ENCODE results near the gene MAN1B1. TPM values are rescaled to one million over a fixed set of nuclear protein-coding genes. Genes with fewer than 3 reads are reported as not detected.

Gene MAN1B1
- total and polyA plus RNA-seq, 8 donors: 22.0 to 86.0 (median 28.4) TPM

GRCh38 chr9:137158625-137159024 lies 71.8 kb downstream of the MAN1B1 start:
- peaks cover 0 to 10% (median under 1%) of the 10 kb centered on the region in 4 donors for H3K27me3 ChIP-seq
- no peak overlapping the region for H3K4me3 ChIP-seq
- WGBS, 2 donors: 28 to 37% methylated on average over 4 of the region's 4 CpGs
- no peaks in the 10 kb centered on the region for H3K9me3 ChIP-seq
- FAIRE-seq (no peak), ATAC-seq (no peak), DNase-seq (no peak)
- no peak overlapping the region for H3K27ac ChIP-seq
- H3K36me3 ChIP-seq: no peaks in the 10 kb centered on the region
- H3K4me1 ChIP-seq: peaks cover 0 to 6% (median 5%) of the 10 kb centered on the region in 3 donors
- no peak for TF ChIP-seq CTCF (IDR thresholded peaks at IDR 0.05)
- intact Hi-C loops (cut with DNase I): no loop called here

Other genes starting within 250 kb of the MAN1B1 start
Only the 30 nearest of the 36 such genes appear.
- gene FBXW5, start 142.2 kb upstream of the MAN1B1 start, total RNA-seq: 10 to 100 TPM; 56.2 to 80.2 (median 60.4) TPM
- gene FBXW5, start 142.2 kb upstream of the MAN1B1 start, polyA plus RNA-seq: 100 to 1,000 TPM; 112 to 117 TPM
- 1 to 10 TPM in 1 of 6 donors, under 1 TPM in 4, not detected in 1; 0.24 to 1.2 (median 0.43) TPM for gene C8G, start 141.7 kb upstream of the MAN1B1 start, total RNA-seq
- gene C8G, start 141.7 kb upstream of the MAN1B1 start, polyA plus RNA-seq: 1 to 10 TPM in 1 of 2 donors, under 1 TPM in 1; 0.84 to 5.0 TPM
- 1 to 10 TPM in 5 of 6 donors, under 1 TPM in 1; 0.57 to 7.6 (median 3.0) TPM for gene LCN12, start 134.7 kb upstream of the MAN1B1 start, total RNA-seq
- 10 to 100 TPM in 1 of 2 donors, 1 to 10 TPM in 1; 9.0 to 16.5 TPM for gene LCN12, start 134.7 kb upstream of the MAN1B1 start, polyA plus RNA-seq
- 10 to 100 TPM in 4 of 6 donors, 1 to 10 TPM in 2; 5.7 to 42.7 (median 25.8) TPM for gene PTGDS, start 109.5 kb upstream of the MAN1B1 start, total RNA-seq
- gene PTGDS, start 109.5 kb upstream of the MAN1B1 start, polyA plus RNA-seq: 10 to 100 TPM; 35.0 to 49.1 TPM
- under 1 TPM in 3 of 6 donors, not detected in 3; 0.12 to 0.17 (median 0.14) TPM for gene LCNL1, start 104.0 kb upstream of the MAN1B1 start, total RNA-seq
- under 1 TPM; 0.23 to 0.38 TPM for gene LCNL1, start 104.0 kb upstream of the MAN1B1 start, polyA plus RNA-seq
- 10 to 100 TPM; 16.0 to 23.5 (median 20.0) TPM for gene PAXX, start 94.6 kb upstream of the MAN1B1 start, total RNA-seq
- gene PAXX, start 94.6 kb upstream of the MAN1B1 start, polyA plus RNA-seq: 100 to 1,000 TPM; 184 to 222 TPM
- gene CLIC3, start 90.4 kb upstream of the MAN1B1 start, total RNA-seq: under 1 TPM in 5 of 6 donors, not detected in 1; 0.24 to 0.44 (median 0.38) TPM
- gene CLIC3, start 90.4 kb upstream of the MAN1B1 start, polyA plus RNA-seq: 1 to 10 TPM; 1.1 to 1.3 TPM
- 10 to 100 TPM; 16.2 to 32.6 (median 25.4) TPM for gene ABCA2, start 58.7 kb upstream of the MAN1B1 start, total RNA-seq
- gene ABCA2, start 58.7 kb upstream of the MAN1B1 start, polyA plus RNA-seq: 10 to 100 TPM; 70.4 to 80.0 TPM
- under 1 TPM in 2 of 6 donors, not detected in 4; 0.18 to 0.19 TPM for gene FUT7, start 54.9 kb upstream of the MAN1B1 start, total RNA-seq
- gene FUT7, start 54.9 kb upstream of the MAN1B1 start, polyA plus RNA-seq: under 1 TPM in 1 of 2 donors, not detected in 1; 0.12 TPM
- 10 to 100 TPM; 31.5 to 70.9 (median 36.8) TPM for gene NPDC1, start 40.8 kb upstream of the MAN1B1 start, total RNA-seq
- gene NPDC1, start 40.8 kb upstream of the MAN1B1 start, polyA plus RNA-seq: 100 to 1,000 TPM; 183 to 328 TPM
- gene ENTPD2, start 32.9 kb upstream of the MAN1B1 start, total RNA-seq: 1 to 10 TPM in 5 of 6 donors, under 1 TPM in 1; 0.91 to 4.5 (median 2.0) TPM
- gene ENTPD2, start 32.9 kb upstream of the MAN1B1 start, polyA plus RNA-seq: 1 to 10 TPM; 4.5 to 6.5 TPM
- under 1 TPM; 0.04 to 0.97 (median 0.45) TPM for gene SAPCD2, start 16.4 kb upstream of the MAN1B1 start, total RNA-seq
- gene SAPCD2, start 16.4 kb upstream of the MAN1B1 start, polyA plus RNA-seq: under 1 TPM; 0.30 to 0.38 TPM
- gene UAP1L1, start 9.5 kb upstream of the MAN1B1 start, total RNA-seq: 10 to 100 TPM in 1 of 6 donors, 1 to 10 TPM in 5; 5.2 to 13.6 (median 5.9) TPM
- 10 to 100 TPM; 10.5 to 14.4 TPM for gene UAP1L1, start 9.5 kb upstream of the MAN1B1 start, polyA plus RNA-seq
- 100 to 1,000 TPM in 2 of 6 donors, 10 to 100 TPM in 4; 87.3 to 113 (median 98.8) TPM for gene DPP7, start 27.7 kb downstream of the MAN1B1 start, total RNA-seq
- 100 to 1,000 TPM; 497 to 526 TPM for gene DPP7, start 27.7 kb downstream of the MAN1B1 start, polyA plus RNA-seq
- gene GRIN1, start 52.2 kb downstream of the MAN1B1 start, total RNA-seq: under 1 TPM in 4 of 6 donors, not detected in 2; 0.08 to 0.44 (median 0.22) TPM
- gene GRIN1, start 52.2 kb downstream of the MAN1B1 start, polyA plus RNA-seq: under 1 TPM; 0.21 to 0.53 TPM
- under 1 TPM; 0.28 to 0.90 (median 0.49) TPM for gene LRRC26, start 83.1 kb downstream of the MAN1B1 start, total RNA-seq
- not detected for gene LRRC26, start 83.1 kb downstream of the MAN1B1 start, polyA plus RNA-seq
- not detected for gene TMEM210, start 85.1 kb downstream of the MAN1B1 start, total RNA-seq
- not detected for gene TMEM210, start 85.1 kb downstream of the MAN1B1 start, polyA plus RNA-seq
- 10 to 100 TPM; 22.2 to 39.4 (median 31.5) TPM for gene ANAPC2, start 101.6 kb downstream of the MAN1B1 start, total RNA-seq
- gene ANAPC2, start 101.6 kb downstream of the MAN1B1 start, polyA plus RNA-seq: 100 to 1,000 TPM in 1 of 2 donors, 10 to 100 TPM in 1; 99.9 to 122 TPM
- 10 to 100 TPM; 30.8 to 45.2 (median 38.3) TPM for gene SSNA1, start 101.7 kb downstream of the MAN1B1 start, total RNA-seq
- gene SSNA1, start 101.7 kb downstream of the MAN1B1 start, polyA plus RNA-seq: 10 to 100 TPM; 67.4 to 81.0 TPM
- 100 to 1,000 TPM in 1 of 6 donors, 10 to 100 TPM in 5; 50.3 to 110 (median 74.8) TPM for gene TPRN, start 113.8 kb downstream of the MAN1B1 start, total RNA-seq
- gene TPRN, start 113.8 kb downstream of the MAN1B1 start, polyA plus RNA-seq: 10 to 100 TPM; 48.7 to 66.5 TPM
- gene TMEM203, start 118.7 kb downstream of the MAN1B1 start, total RNA-seq: 10 to 100 TPM in 5 of 6 donors, 1 to 10 TPM in 1; 9.7 to 19.0 (median 13.1) TPM
- gene TMEM203, start 118.7 kb downstream of the MAN1B1 start, polyA plus RNA-seq: 10 to 100 TPM; 16.9 to 22.8 TPM
- gene NDOR1, start 118.7 kb downstream of the MAN1B1 start, total RNA-seq: 10 to 100 TPM in 1 of 6 donors, 1 to 10 TPM in 5; 4.6 to 12.9 (median 6.5) TPM
- gene NDOR1, start 118.7 kb downstream of the MAN1B1 start, polyA plus RNA-seq: 10 to 100 TPM in 1 of 2 donors, 1 to 10 TPM in 1; 9.7 to 25.4 TPM
- 1 to 10 TPM; 3.3 to 6.5 (median 3.4) TPM for gene RNF208, start 135.3 kb downstream of the MAN1B1 start, total RNA-seq
- 10 to 100 TPM; 11.4 to 20.7 TPM for gene RNF208, start 135.3 kb downstream of the MAN1B1 start, polyA plus RNA-seq
- under 1 TPM in 2 of 6 donors, not detected in 4; 0.22 to 0.32 TPM for gene CYSRT1, start 138.2 kb downstream of the MAN1B1 start, total RNA-seq
- 1 to 10 TPM in 1 of 2 donors, under 1 TPM in 1; 0.87 to 1.3 TPM for gene CYSRT1, start 138.2 kb downstream of the MAN1B1 start, polyA plus RNA-seq
- under 1 TPM in 1 of 6 donors, not detected in 5; 0.09 TPM for gene RNF224, start 140.5 kb downstream of the MAN1B1 start, total RNA-seq
- under 1 TPM; 0.61 TPM for gene RNF224, start 140.5 kb downstream of the MAN1B1 start, polyA plus RNA-seq
- under 1 TPM in 2 of 6 donors, not detected in 4; 0.12 to 0.19 TPM for gene SLC34A3, start 143.9 kb downstream of the MAN1B1 start, total RNA-seq
- gene SLC34A3, start 143.9 kb downstream of the MAN1B1 start, polyA plus RNA-seq: under 1 TPM; 0.21 to 0.42 TPM
- gene TUBB4B, start 154.3 kb downstream of the MAN1B1 start, total RNA-seq: 10 to 100 TPM; 40.9 to 87.6 (median 64.7) TPM
- gene TUBB4B, start 154.3 kb downstream of the MAN1B1 start, polyA plus RNA-seq: 100 to 1,000 TPM in 1 of 2 donors, 10 to 100 TPM in 1; 96.2 to 143 TPM
- not detected for gene STPG3, start 164.3 kb downstream of the MAN1B1 start, total RNA-seq
- gene STPG3, start 164.3 kb downstream of the MAN1B1 start, polyA plus RNA-seq: under 1 TPM in 1 of 2 donors, not detected in 1; 0.23 TPM
- gene NELFB, start 168.3 kb downstream of the MAN1B1 start, total RNA-seq: 10 to 100 TPM; 22.3 to 34.0 (median 29.0) TPM
- 10 to 100 TPM; 28.7 to 34.2 TPM for gene NELFB, start 168.3 kb downstream of the MAN1B1 start, polyA plus RNA-seq
- 1 to 10 TPM; 2.5 to 6.8 (median 4.3) TPM for gene TOR4A, start 190.7 kb downstream of the MAN1B1 start, total RNA-seq
- gene TOR4A, start 190.7 kb downstream of the MAN1B1 start, polyA plus RNA-seq: 1 to 10 TPM; 1.4 to 3.0 TPM

Data from pancreas (tissue), 10 donors.